Endothelial cell of umbilical vein (primary cell): Measurements from ENCODE around the gene TMEM108. TPM values are rescaled to one million over a fixed set of nuclear protein-coding genes. Genes with fewer than 3 reads are reported as not detected.

ENCODE experiments used
- BruUV-seq: library from RNA; stranded (reverse); fragments of 400-500 nt; replicated peaks from 2 replicates; lab custom pipeline; 2021; lab: Mats Ljungman, UMichigan
- CTCF ChIA-PET: fragments of 300-600, 350-600 bp; sonication (Branson Sonifier 250); formaldehyde crosslinking; loops from one replicate; lab custom pipeline; 2021; ENCODE audit warnings: antibody characterized with exemption, inconsistent platforms; lab: Charles Lee
- POLR2A ChIA-PET: fragments of 300-600, 350-600 bp; sonication (Branson Sonifier 250); formaldehyde crosslinking; loops from one replicate; lab custom pipeline; 2021; ENCODE audit warnings: antibody characterized with exemption, inconsistent platforms; lab: Charles Lee
- DNase-seq: peaks from one replicate; pipeline ENCODE4 v3.0.0-alpha.2; 2011; ENCODE audit warnings: low read depth, low spot score
- FAIRE-seq: peaks from 2 replicates; lab custom pipeline; 2011; peaks lifted over from hg19 to GRCh38; lab: Jason Lieb, UNC
- H2AFZ ChIP-seq: 2 replicates; pipeline ENCODE4 v1.6.0; 2012; ENCODE audit warnings: low read depth, low read length, control low read depth, inconsistent platforms
- H3K27ac ChIP-seq: 2 replicates; pipeline ENCODE4 v1.5.1; 2011; ENCODE audit warnings: low read depth, mild to moderate bottlenecking, control low read depth, low read length, moderate library complexity; ENCODE audit not compliant: insufficient read depth
- H3K27me3 ChIP-seq, 2 experiments: 2 replicates each; pipeline versions ENCODE4 v1.6.0 to v1.6.1; 2011; ENCODE audit warnings: low read length in 2 of 2, mixed read lengths in 1 of 2; ENCODE audit not compliant: control insufficient read depth in 2 of 2, insufficient read depth in 2 of 2
- H3K36me3 ChIP-seq, 2 experiments: 2 replicates in 1 of 2; 3 replicates in 1 of 2; pipeline ENCODE4 v1.5.1; 2011; ENCODE audit warnings: low read length in 2 of 2, mild to moderate bottlenecking in 1 of 2, moderate library complexity in 1 of 2; ENCODE audit not compliant: control insufficient read depth in 2 of 2, insufficient read depth in 2 of 2; ENCODE audit errors: extremely low read depth in 1 of 2
- H3K4me1 ChIP-seq: 3 replicates; pipeline ENCODE4 v1.5.1; 2011; ENCODE audit warnings: mild to moderate bottlenecking, low read length; ENCODE audit not compliant: control insufficient read depth, insufficient read depth; ENCODE audit errors: extremely low read depth
- H3K4me2 ChIP-seq: 2 replicates; pipeline ENCODE4 v1.6.1; 2011; ENCODE audit warnings: low read length, control low read depth, mixed read lengths; ENCODE audit not compliant: insufficient read depth
- H3K4me3 ChIP-seq, 3 experiments: fragments of 200-600 bp in 1 of 3; sonication (generic), shearing (Covaris generic) in 1 of 3; replicated peaks in 1 of 3; 2 replicates each; pipeline ENCODE4 v1.5.1; 2011 to 2016; ENCODE audit warnings: control low read depth in 3 of 3, low read length in 3 of 3, mild to moderate bottlenecking in 2 of 3, inconsistent platforms in 1 of 3, low read depth in 1 of 3, moderate library complexity in 1 of 3; ENCODE audit not compliant: insufficient read depth in 1 of 3
- H3K79me2 ChIP-seq: 2 replicates; pipeline ENCODE4 v1.6.0; 2012; ENCODE audit warnings: low read length, inconsistent platforms; ENCODE audit not compliant: control insufficient read depth, insufficient read depth
- H3K9ac ChIP-seq: replicated peaks from 2 replicates; pipeline ENCODE3; 2011; ENCODE audit warnings: low read length, control low read depth; ENCODE audit not compliant: insufficient read depth; ENCODE audit errors: extremely low read depth
- H3K9me1 ChIP-seq: replicated peaks from 3 replicates; pipeline ENCODE4 v1.6.0; 2011; ENCODE audit warnings: mild to moderate bottlenecking, low read length; ENCODE audit not compliant: control insufficient read depth, insufficient read depth; ENCODE audit errors: extremely low read depth
- H3K9me3 ChIP-seq: replicated peaks from 2 replicates; pipeline ENCODE4 v1.5.1; 2012; ENCODE audit warnings: low read length, inconsistent platforms; ENCODE audit not compliant: control insufficient read depth, insufficient read depth
- H4K20me1 ChIP-seq: replicated peaks from 2 replicates; pipeline ENCODE3; 2011; ENCODE audit warnings: mild to moderate bottlenecking, low read length; ENCODE audit not compliant: control insufficient read depth, insufficient read depth; ENCODE audit errors: extremely low read depth
- CTCF ChIP-seq, 2 donors: IDR thresholded peaks; 1 replicate in 1 of 2; 2 replicates in 1 of 2; pipeline ENCODE4 v1.5.1; 2011; ENCODE audit warnings: low read length in 2 of 2, mild to moderate bottlenecking in 2 of 2, moderate library complexity in 2 of 2, control low read depth in 1 of 2, inconsistent platforms in 1 of 2, low read depth in 1 of 2; ENCODE audit not compliant: insufficient read depth in 1 of 2; ENCODE audit errors: extremely low read depth in 1 of 2
- EZH2 ChIP-seq: IDR thresholded peaks from 2 replicates; pipeline ENCODE4 v1.6.1; 2012; ENCODE audit warnings: borderline replicate concordance, low read depth, mild to moderate bottlenecking, moderate library complexity, low read length, inconsistent platforms; ENCODE audit not compliant: severe bottlenecking
- FOS ChIP-seq: IDR thresholded peaks from 2 replicates; pipeline ENCODE4 v1.6.1; 2011; ENCODE audit warnings: mild to moderate bottlenecking, low read length, moderate library complexity, borderline replicate concordance; ENCODE audit not compliant: insufficient read depth
- GATA2 ChIP-seq: IDR thresholded peaks from 2 replicates; pipeline ENCODE4 v1.7.0; 2011; ENCODE audit warnings: low read depth, mild to moderate bottlenecking, moderate library complexity, mixed read lengths, low read length; ENCODE audit not compliant: insufficient read length, insufficient read depth
- JUN ChIP-seq: IDR thresholded peaks from 2 replicates; pipeline ENCODE4 v1.6.1; 2011; ENCODE audit warnings: borderline replicate concordance, low read depth; ENCODE audit not compliant: insufficient read length, insufficient read depth
- MAX ChIP-seq: IDR thresholded peaks from 2 replicates; pipeline ENCODE4 v1.6.1; 2011; ENCODE audit not compliant: insufficient read depth, insufficient read length
- MYC ChIP-seq: IDR thresholded peaks from one replicate; pipeline ENCODE4 v1.6.1; 2011; ENCODE audit warnings: mild to moderate bottlenecking, low read depth, low read length
- POLR2A ChIP-seq: IDR thresholded peaks from 2 replicates; pipeline ENCODE4 v1.6.1; 2012; ENCODE audit warnings: low read depth, mild to moderate bottlenecking, control low read depth, low read length
- POLR2AphosphoS5 ChIP-seq: IDR thresholded peaks from 2 replicates; pipeline ENCODE4 v1.6.1; 2012; ENCODE audit warnings: low read depth, mild to moderate bottlenecking, control low read depth, low read length, moderate library complexity; ENCODE audit not compliant: insufficient read depth
- dilution Hi-C: fragments of 300-500 bp; cut with MboI; formaldehyde crosslinking; loops from one replicate; pipeline ENCODE4 v1.15.0; 2019; ENCODE audit warnings: low sequenced_read_pairs; ENCODE audit not compliant: extremely low pct_ligation_motif_present
- intact Hi-C: fragments of 100-400 bp; cut with micrococcal nuclease; formaldehyde crosslinking; loops from one replicate; pipeline ENCODE4 v1.10.0; 2022
- polyA plus RNA-seq, 4 experiments: library from polyadenylated mRNA; depleted of rRNA in 3 of 4; stranded (reverse) in 3 of 4; unstranded in 1 of 4; fragments of >200 nt; gene quantifications; 2 replicates each; pipeline versions ENCODE4 v1.2.1 to v1.2.3, GENCODE V29; 2011 to 2012; ENCODE audit warnings: missing spikeins in 1 of 4
- total RNA-seq: library from RNA; stranded (reverse); gene quantifications from 2 replicates; pipeline ENCODE4 v1.2.3, GENCODE V29; 2021

Gene TMEM108
- total and polyA plus RNA-seq, 2 donors (not counting 3 experiments of a cell fraction or from before 2014, with no cell fraction given) = 0.40 to 1.1 TPM

GRCh38 chr3:133264920-133265319, 226.7 kb downstream of the TMEM108 start:
- Histone ChIP-seq H3K9me1 (no peaks in the 10 kb centered on the region), H3K9ac (no peak overlapping the region), H2AFZ (no peak overlapping the region), H3K4me3 (no peak overlapping the region), H3K27ac (no peak overlapping the region), H3K9me3 (no peaks in the 10 kb centered on the region), H3K79me2 (no peaks in the 10 kb centered on the region), H3K36me3 (no peaks in the 10 kb centered on the region), H3K27me3 (peaks cover 5 to 9% of the 10 kb centered on the region in 2 experiments), H4K20me1 (no peaks in the 10 kb centered on the region), H3K4me2 (no peak overlapping the region), H3K4me1 (no peaks in the 10 kb centered on the region)
- DNase-seq (no peak), FAIRE-seq (no peak)
- no TSS peak for BruUV-seq
- ChIA-PET POLR2A (no interaction called here), CTCF (interaction anchor here (1.0 kb wide), 1 partner anchor 10 kb away, joined by 3 read pairs; no protein-coding TSS in a partner anchor)
- intact Hi-C loops = no loop called here
- TF ChIP-seq EZH2 (no peak), JUN (no peak), MAX (no peak), GATA2 (no peak), POLR2A (no peak)
- dilution Hi-C loops = no loop called here

- Histone ChIP-seq H3K9ac (no peak overlapping the region), H3K4me1 (no peaks in the 10 kb centered on the region), H4K20me1 (no peaks in the 10 kb centered on the region), H2AFZ (no peak overlapping the region), H3K27ac (no peak overlapping the region), H3K9me3 (no peaks in the 10 kb centered on the region), H3K9me1 (no peaks in the 10 kb centered on the region), H3K79me2 (no peaks in the 10 kb centered on the region), H3K27me3 (peaks cover 2 to 6% of the 10 kb centered on the region in 2 experiments), H3K4me3 (no peak overlapping the region), H3K4me2 (no peak overlapping the region), H3K36me3 (no peaks in the 10 kb centered on the region)
- intact Hi-C loops = no loop called here
- FAIRE-seq (no peak), DNase-seq (no peak)
- dilution Hi-C loops = no loop called here
- BruUV-seq = no TSS peak
- POLR2A ChIA-PET = no interaction called here
- no peak for TF ChIP-seq GATA2
- TF ChIP-seq CTCF (IDR thresholded peaks at IDR 0.05; ENCODE audit: extremely low read depth in 1 of 2, insufficient read depth in 1 of 2, low read depth in 1 of 2, low read length in 2 of 2) = no peak
- no peak for TF ChIP-seq POLR2AphosphoS5
- no peak for TF ChIP-seq MAX
- no peak for TF ChIP-seq MYC
- no peak for TF ChIP-seq POLR2A
- no peak for TF ChIP-seq EZH2
- TF ChIP-seq FOS = no peak
- no peak for TF ChIP-seq JUN
- CTCF ChIA-PET = interaction anchor here (1.0 to 1.5 kb wide), 2 partner anchors 13 to 543 kb away, joined by 3 to 5 read pairs; no protein-coding TSS in a partner anchor
These were observed 230.5 kb downstream of the TMEM108 start for GRCh38 chr3:133268726-133269134.
